Colonic mucosa (tissue), 4 donors: ENCODE data around the gene CLDND2. TPM values are rescaled to one million over a fixed set of nuclear protein-coding genes. Genes with fewer than 3 reads are reported as not detected.

Experiments used
- DNase-seq: peaks from one replicate; pipeline ENCODE4 v3.0.0-alpha.2; 2020
- H3K27ac ChIP-seq: fragments of 200-600 bp; one replicate; pipeline ENCODE4 v1.8.0; 2021
- H3K27me3 ChIP-seq: fragments of 200-600 bp; one replicate; pipeline ENCODE4 v1.8.0; 2021
- H3K36me3 ChIP-seq: fragments of 200-600 bp; one replicate; pipeline ENCODE4 v1.8.0; 2021
- H3K4me1 ChIP-seq: fragments of 200-600 bp; one replicate; pipeline ENCODE4 v1.8.0; 2021; ENCODE audit warnings: mild to moderate bottlenecking
- H3K4me3 ChIP-seq: fragments of 200-600 bp; one replicate; pipeline ENCODE4 v1.8.0; 2021
- H3K9ac ChIP-seq, 2 donors: one replicate each; pipeline ENCODE4 v1.7.0; 2013; ENCODE audit warnings: control low read depth in 2 of 2, low read depth in 2 of 2, low read length in 2 of 2
- H3K9me3 ChIP-seq: fragments of 200-600 bp; one replicate; pipeline ENCODE4 v1.8.0; 2021
- CTCF ChIP-seq: fragments of 200-600 bp; IDR thresholded peaks from one replicate; pipeline ENCODE4 v1.8.0; 2022; ENCODE audit warnings: antibody characterized with exemption, mild to moderate bottlenecking
- intact Hi-C: fragments of 100-400 bp; cut with DNase I; formaldehyde crosslinking; loops from one replicate; pipeline ENCODE4 v1.14.1; 2022
- total RNA-seq, 2 donors: library from RNA; stranded (reverse); fragmentation: NEBNext Ultra II Directional in 1 of 2; extraction: Animal tissue kit (Norgen Biotek cat#: 25700) in 1 of 2; gene quantifications; one replicate each; pipeline ENCODE4 v1.2.1, GENCODE V29; 2021
- donor health status: healthy.
- donor health status: DM: no; HTN: no; CAD: no.
- donor health status: DM: no; HTN: no; CAD: no.

The CLDND2 gene
- total RNA-seq, 2 donors from 2014 or later: 2.9 TPM; not detected in 1

- H3K27me3 ChIP-seq: peaks cover 16% of the 10 kb centered on the region
- no peak overlapping the region for H3K27ac ChIP-seq
- no peaks in the 10 kb centered on the region for H3K4me1 ChIP-seq
- TF ChIP-seq CTCF: no peak
- no peak for DNase-seq
- H3K4me3 ChIP-seq: no peak overlapping the region
- no peaks in the 10 kb centered on the region for H3K9me3 ChIP-seq
- H3K9ac ChIP-seq: no peak overlapping the region
- no peaks in the 10 kb centered on the region for H3K36me3 ChIP-seq
- intact Hi-C loops: no loop called here
Measured at GRCh38 chr19:51324167-51324481, 44.7 kb downstream of the CLDND2 start.

GRCh38 chr19:51323481-51324166 is 45.2 kb downstream of the CLDND2 start:
- intact Hi-C loops: no loop called here
- Histone ChIP-seq H3K9ac (no peak overlapping the region), H3K4me3 (no peak overlapping the region), H3K27ac (no peak overlapping the region), H3K4me1 (no peaks in the 10 kb centered on the region), H3K36me3 (no peaks in the 10 kb centered on the region), H3K9me3 (no peaks in the 10 kb centered on the region), H3K27me3 (peaks cover 16% of the 10 kb centered on the region)
- no peak for DNase-seq
- no peak for TF ChIP-seq CTCF

GRCh38 chr19:51321799-51322198 is 47.0 kb downstream of the CLDND2 start:
- Histone ChIP-seq H3K27ac (no peak overlapping the region), H3K9me3 (no peaks in the 10 kb centered on the region), H3K4me3 (no peak overlapping the region), H3K9ac (no peak overlapping the region), H3K36me3 (no peaks in the 10 kb centered on the region), H3K4me1 (no peaks in the 10 kb centered on the region), H3K27me3 (no peaks in the 10 kb centered on the region)
- no peak for DNase-seq
- intact Hi-C loops: no loop called here
- no peak for TF ChIP-seq CTCF

GRCh38 chr19:51320280-51320657 is 48.5 kb downstream of the CLDND2 start:
- H3K27ac ChIP-seq: no peak overlapping the region
- no peaks in the 10 kb centered on the region for H3K27me3 ChIP-seq
- intact Hi-C loops: no loop called here
- H3K9me3 ChIP-seq: no peaks in the 10 kb centered on the region
- H3K4me1 ChIP-seq: no peaks in the 10 kb centered on the region
- no peak for TF ChIP-seq CTCF
- H3K4me3 ChIP-seq: no peak overlapping the region
- no peaks in the 10 kb centered on the region for H3K36me3 ChIP-seq
- no peak for DNase-seq
- no peak overlapping the region for H3K9ac ChIP-seq

GRCh38 chr19:51319649-51320279 is 49.0 kb downstream of the CLDND2 start:
- intact Hi-C loops: no loop called here
- no peak for TF ChIP-seq CTCF
- no peaks in the 10 kb centered on the region for H3K27me3 ChIP-seq

More at GRCh38 chr19:51319649-51320279, 49.0 kb downstream of the CLDND2 start:
- no peak overlapping the region for H3K27ac ChIP-seq
- no peak overlapping the region for H3K4me3 ChIP-seq
- DNase-seq: no peak
- H3K9ac ChIP-seq: no peak overlapping the region
- no peaks in the 10 kb centered on the region for H3K36me3 ChIP-seq
- no peaks in the 10 kb centered on the region for H3K9me3 ChIP-seq
- no peaks in the 10 kb centered on the region for H3K4me1 ChIP-seq
